ENCODE data around the gene IL20. TPM values are rescaled to one million over a fixed set of nuclear protein-coding genes. Genes with fewer than 3 reads are reported as not detected.
A peak's percentile ranks its signal among the peaks of the same experiment; 100 is the strongest.

The IL20 gene
- total and polyA plus RNA-seq, 10 of the 15 experiments (the other 5 are each of a cell fraction or from before 2014, with no cell fraction given): 0.08 to 0.13 TPM; not detected in 8

GRCh38 chr1:206909883-206910318, 44.5 kb downstream of the IL20 start:
- DNase-seq (ENCODE audit: low read depth, low spot score) (no peak), ATAC-seq (no peak), FAIRE-seq (no peak)
- Histone ChIP-seq H3K4me1 (ENCODE audit: control insufficient read depth, insufficient read depth, low read length) (peaks cover 19% of the 10 kb centered on the region), H3K9ac (ENCODE audit: control insufficient read depth, insufficient read depth, low read length) (no peak overlapping the region), H3K4me3 (peak overlapping the region; percentile 19; the same call in 1 of the 2 replicates), H3K79me2 (ENCODE audit: control insufficient read depth, insufficient read depth, low read length) (peaks cover 17% of the 10 kb centered on the region), H3K9me3 (replicated peaks; ENCODE audit: control insufficient read depth, insufficient read depth, low read length) (no peaks in the 10 kb centered on the region), H3K4me2 (ENCODE audit: control insufficient read depth, insufficient read depth) (peak overlapping the region; percentile 71), H3K27me3 (replicated peaks in 1 of 2; ENCODE audit: control insufficient read depth in 2 of 2, insufficient read depth in 2 of 2, low read length in 1 of 2) (no peaks in the 10 kb centered on the region), H3K36me3 (ENCODE audit: control insufficient read depth in 2 of 2, insufficient read depth in 2 of 2, low read length in 1 of 2) (peaks cover 23 to 34% of the 10 kb centered on the region in 2 experiments), H2AFZ (ENCODE audit: control insufficient read depth, low read depth, low read length) (no peak overlapping the region), H3K27ac (ENCODE audit: control insufficient read depth, insufficient read depth) (no peak overlapping the region), H4K20me1 (ENCODE audit: control insufficient read depth, insufficient read depth) (peaks cover 3% of the 10 kb centered on the region; the same call in 1 of the 2 replicates)
- ChIA-PET SMC1A (ENCODE audit: uncharacterized antibody, unreplicated experiment) (interaction anchor here (1.2 to 2.5 kb wide), 8 partner anchors 15 to 183 kb away, joined by 3 to 11 read pairs (median 4); partner anchors contain the start of gene IL20), CTCF (interaction anchor here (0.7 to 5.9 kb wide), 15 partner anchors 12 to 247 kb away, joined by 3 to 59 read pairs (median 5); partner anchors contain the start of genes FCMR and IL20), POLR2A (no interaction called here), RAD21 (ENCODE audit: unreplicated experiment) (interaction anchor here (0.9 to 1.8 kb wide), 5 partner anchors 21 to 175 kb away, joined by 3 to 10 read pairs (median 4); no protein-coding TSS in a partner anchor)
- WGBS (ENCODE audit: insufficient coverage, insufficient replicate concordance, low lambda C conversion rate, missing lambda C conversion rate): 67% methylated on average over 14 of the region's 14 CpGs
- in situ Hi-C loops (cut with MboI) (loop anchor here (5.0 kb wide), 2 partner anchors 98 to 183 kb away; no protein-coding TSS in a partner anchor), intact Hi-C loops (cut with micrococcal nuclease; ENCODE audit: unreplicated experiment) (loop anchor here (10.0 kb wide), 1 partner anchor 405 kb away; the partner anchor contains the start of gene RASSF5)
- no TSS peak for BruUV-seq (replicated peaks)
- TF ChIP-seq MTA2 (IDR thresholded peaks at IDR 0.05; ENCODE audit: low read depth) (no peak), NR2C1 (IDR thresholded peaks at IDR 0.05) (no peak), FOXM1 (IDR thresholded peaks at IDR 0.05; ENCODE audit: low read depth, low read length) (no peak), ZNF24 (IDR thresholded peaks at IDR 0.05) (no peak), ZNF592 (IDR thresholded peaks at IDR 0.05) (no peak), GABPA (IDR thresholded peaks at IDR 0.05; ENCODE audit: low read depth) (no peak), RFX5 (IDR thresholded peaks at IDR 0.05; ENCODE audit: low read depth, low read length) (no peak), TBL1XR1 (IDR thresholded peaks at IDR 0.05; ENCODE audit: low read depth, low read length) (no peak), MLLT1 (IDR thresholded peaks at IDR 0.05) (no peak), STAT3 (IDR thresholded peaks at IDR 0.05; ENCODE audit: low read depth, low read length) (no peak), RAD51 (IDR thresholded peaks at IDR 0.05) (no peak), EED (IDR thresholded peaks at IDR 0.05; ENCODE audit: low read depth) (no peak), DPF2 (IDR thresholded peaks at IDR 0.05) (no peak)
- TF ChIP-seq, protein P1, sequence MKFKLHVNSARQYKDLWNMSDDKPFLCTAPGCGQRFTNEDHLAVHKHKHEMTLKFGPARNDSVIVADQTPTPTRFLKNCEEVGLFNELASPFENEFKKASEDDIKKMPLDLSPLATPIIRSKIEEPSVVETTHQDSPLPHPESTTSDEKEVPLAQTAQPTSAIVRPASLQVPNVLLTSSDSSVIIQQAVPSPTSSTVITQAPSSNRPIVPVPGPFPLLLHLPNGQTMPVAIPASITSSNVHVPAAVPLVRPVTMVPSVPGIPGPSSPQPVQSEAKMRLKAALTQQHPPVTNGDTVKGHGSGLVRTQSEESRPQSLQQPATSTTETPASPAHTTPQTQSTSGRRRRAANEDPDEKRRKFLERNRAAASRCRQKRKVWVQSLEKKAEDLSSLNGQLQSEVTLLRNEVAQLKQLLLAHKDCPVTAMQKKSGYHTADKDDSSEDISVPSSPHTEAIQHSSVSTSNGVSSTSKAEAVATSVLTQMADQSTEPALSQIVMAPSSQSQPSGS (IDR thresholded peaks at IDR 0.05; ENCODE audit: low read length): no peak
- TF ChIP-seq, protein P2, sequence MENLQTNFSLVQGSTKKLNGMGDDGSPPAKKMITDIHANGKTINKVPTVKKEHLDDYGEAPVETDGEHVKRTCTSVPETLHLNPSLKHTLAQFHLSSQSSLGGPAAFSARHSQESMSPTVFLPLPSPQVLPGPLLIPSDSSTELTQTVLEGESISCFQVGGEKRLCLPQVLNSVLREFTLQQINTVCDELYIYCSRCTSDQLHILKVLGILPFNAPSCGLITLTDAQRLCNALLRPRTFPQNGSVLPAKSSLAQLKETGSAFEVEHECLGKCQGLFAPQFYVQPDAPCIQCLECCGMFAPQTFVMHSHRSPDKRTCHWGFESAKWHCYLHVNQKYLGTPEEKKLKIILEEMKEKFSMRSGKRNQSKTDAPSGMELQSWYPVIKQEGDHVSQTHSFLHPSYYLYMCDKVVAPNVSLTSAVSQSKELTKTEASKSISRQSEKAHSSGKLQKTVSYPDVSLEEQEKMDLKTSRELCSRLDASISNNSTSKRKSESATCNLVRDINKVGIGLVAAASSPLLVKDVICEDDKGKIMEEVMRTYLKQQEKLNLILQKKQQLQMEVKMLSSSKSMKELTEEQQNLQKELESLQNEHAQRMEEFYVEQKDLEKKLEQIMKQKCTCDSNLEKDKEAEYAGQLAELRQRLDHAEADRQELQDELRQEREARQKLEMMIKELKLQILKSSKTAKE (IDR thresholded peaks at IDR 0.05; ENCODE audit: low read depth, poor library complexity, severe bottlenecking): no peak

Data from GM12878 (cell line).